Fibroblast of peridontal ligament (primary cell): ENCODE results near the gene HEMK1.

Experiments used
- DNase-seq: peaks from one replicate; pipeline ENCODE4 v3.0.0-alpha.2; 2010; ENCODE audit errors: extremely low read depth

HEMK1 gene

GRCh38 chr3:50637011-50637410 lies 67.7 kb downstream of the HEMK1 start:
- no peak for DNase-seq

GRCh38 chr3:50637945-50638344 lies 68.6 kb downstream of the HEMK1 start:
- no peak for DNase-seq

- DNase-seq, result peak; percentile 76
Measured at GRCh38 chr3:50639055-50639494, 69.8 kb downstream of the HEMK1 start.

GRCh38 chr3:50642382-50642781 lies 73.1 kb downstream of the HEMK1 start:
- DNase-seq, result no peak

GRCh38 chr3:50644561-50644960 lies 75.2 kb downstream of the HEMK1 start:
- DNase-seq, result no peak

GRCh38 chr3:50645378-50645777 lies 76.1 kb downstream of the HEMK1 start:
- DNase-seq, result no peak
